Esophagus squamous epithelium (tissue), 5 donors: ENCODE results near the gene RALA. TPM values are rescaled to one million over a fixed set of nuclear protein-coding genes. Genes with fewer than 3 reads are reported as not detected.

ENCODE experiments used
- DNase-seq: peaks from one replicate; lab custom pipeline; 2025; lab: John Stamatoyannopoulos, UW
- H3K27ac ChIP-seq, 4 donors: fragments of 200-600 bp; sonication (generic); one replicate each; pipeline ENCODE4 v1.5.1; 2016 to 2019; ENCODE audit warnings: mild to moderate bottlenecking in 1 of 4
- H3K27me3 ChIP-seq, 4 donors: fragments of 200-600 bp; sonication (generic); 1 replicate in 3 of 4; 2 replicates in 1 of 4; pipeline versions ENCODE4 v1.5.1 to v1.6.0; 2017 to 2021; ENCODE audit warnings: antibody characterized with exemption in 1 of 4
- H3K36me3 ChIP-seq, 3 donors: fragments of 200-600 bp; sonication (generic); one replicate each; pipeline ENCODE4 v1.5.1; 2016 to 2019
- H3K4me1 ChIP-seq, 3 donors: fragments of 200-600 bp; sonication (generic); one replicate each; pipeline ENCODE4 v1.5.1; 2017 to 2019
- H3K4me3 ChIP-seq, 4 donors: fragments of 200-600 bp; sonication (generic); 1 replicate in 3 of 4; 2 replicates in 1 of 4; pipeline ENCODE4 v1.5.1; 2016 to 2019; ENCODE audit warnings: mild to moderate bottlenecking in 2 of 4, moderate library complexity in 1 of 4
- H3K9me3 ChIP-seq, 3 donors: fragments of 200-600 bp; sonication (generic); one replicate each; pipeline ENCODE4 v1.5.1; 2016 to 2019
- POLR2A ChIP-seq, 4 donors: fragments of 450-650 bp; IDR thresholded peaks; one replicate each; pipeline ENCODE4 v1.6.1; 2017; ENCODE audit warnings: antibody characterized with exemption in 4 of 4, mild to moderate bottlenecking in 4 of 4, moderate library complexity in 3 of 4
- WGBS, 2 donors: methylation state at CpG; one replicate each; pipeline ENCODE4 v1.1.5; 2018; 5-methylcytosine and 5-hydroxymethylcytosine counted together
- intact Hi-C: fragments of 100-400 bp; cut with DNase I; formaldehyde crosslinking; loops from one replicate; pipeline ENCODE4 v1.15.0; 2022
- total RNA-seq, 4 donors: library from RNA; depleted of rRNA; stranded (reverse); fragments of >200 nt; gene quantifications; one replicate each; pipeline ENCODE4 v1.1.0, GENCODE V29; 2016
- TF ChIP-seq, protein P1 (sequence below), 6 experiments: fragments of 450-650 bp in 4 of 6; fragments of 200-600 bp in 2 of 6; sonication (generic) in 2 of 6; IDR thresholded peaks; one replicate each; pipeline ENCODE4 v1.5.1; 2016 to 2019; ENCODE audit warnings: antibody characterized with exemption in 6 of 6, mild to moderate bottlenecking in 4 of 6, moderate library complexity in 4 of 6
- donor health status: DM: yes; HTN: yes; CAD: no.

Gene RALA
- total RNA-seq, 4 donors from 2014 or later, result 32.8 to 49.6 (median 39.9) TPM

DNA sequence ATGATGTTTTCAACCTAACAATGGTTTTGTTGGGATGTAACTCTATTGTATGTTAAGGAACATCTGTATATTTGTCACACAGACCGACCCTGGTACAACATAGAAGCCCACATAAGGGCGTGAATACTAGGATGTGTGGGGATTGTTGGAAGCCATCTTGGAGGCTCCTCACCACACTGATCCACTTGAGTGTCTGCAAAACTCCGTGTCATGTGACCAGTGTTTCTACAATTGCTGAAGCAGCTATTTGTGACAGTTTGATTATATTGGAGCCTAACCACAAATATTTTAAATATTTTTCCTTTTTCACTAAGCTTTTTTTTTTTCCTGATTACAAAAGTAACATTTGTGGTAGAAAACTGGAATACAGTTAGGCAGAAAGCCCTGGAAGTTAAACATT, 27.9 kb downstream of the RALA start:
- DNase-seq, result no peak
- Histone ChIP-seq H3K36me3 (peaks cover 0 to 8% (median 6%) of the 10 kb centered on the region in 3 donors), H3K4me3 (no peak overlapping the region), H3K27ac (peak overlapping the region in 1 of 4 donors; percentile 7), H3K9me3 (peaks cover 0 to 8% (median 0%) of the 10 kb centered on the region in 3 donors), H3K27me3 (no peaks in the 10 kb centered on the region), H3K4me1 (peaks cover 9 to 51% (median 13%) of the 10 kb centered on the region in 3 donors)
- TF ChIP-seq POLR2A (IDR thresholded peaks at IDR 0.05), result no peak
- TF ChIP-seq, protein P1, sequence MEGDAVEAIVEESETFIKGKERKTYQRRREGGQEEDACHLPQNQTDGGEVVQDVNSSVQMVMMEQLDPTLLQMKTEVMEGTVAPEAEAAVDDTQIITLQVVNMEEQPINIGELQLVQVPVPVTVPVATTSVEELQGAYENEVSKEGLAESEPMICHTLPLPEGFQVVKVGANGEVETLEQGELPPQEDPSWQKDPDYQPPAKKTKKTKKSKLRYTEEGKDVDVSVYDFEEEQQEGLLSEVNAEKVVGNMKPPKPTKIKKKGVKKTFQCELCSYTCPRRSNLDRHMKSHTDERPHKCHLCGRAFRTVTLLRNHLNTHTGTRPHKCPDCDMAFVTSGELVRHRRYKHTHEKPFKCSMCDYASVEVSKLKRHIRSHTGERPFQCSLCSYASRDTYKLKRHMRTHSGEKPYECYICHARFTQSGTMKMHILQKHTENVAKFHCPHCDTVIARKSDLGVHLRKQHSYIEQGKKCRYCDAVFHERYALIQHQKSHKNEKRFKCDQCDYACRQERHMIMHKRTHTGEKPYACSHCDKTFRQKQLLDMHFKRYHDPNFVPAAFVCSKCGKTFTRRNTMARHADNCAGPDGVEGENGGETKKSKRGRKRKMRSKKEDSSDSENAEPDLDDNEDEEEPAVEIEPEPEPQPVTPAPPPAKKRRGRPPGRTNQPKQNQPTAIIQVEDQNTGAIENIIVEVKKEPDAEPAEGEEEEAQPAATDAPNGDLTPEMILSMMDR (IDR thresholded peaks at IDR 0.05), result no peak
- 86 to 87% methylated on average over 3 of the region's 3 CpGs for WGBS, 2 donors
- intact Hi-C loops, result no loop called here

DNA sequence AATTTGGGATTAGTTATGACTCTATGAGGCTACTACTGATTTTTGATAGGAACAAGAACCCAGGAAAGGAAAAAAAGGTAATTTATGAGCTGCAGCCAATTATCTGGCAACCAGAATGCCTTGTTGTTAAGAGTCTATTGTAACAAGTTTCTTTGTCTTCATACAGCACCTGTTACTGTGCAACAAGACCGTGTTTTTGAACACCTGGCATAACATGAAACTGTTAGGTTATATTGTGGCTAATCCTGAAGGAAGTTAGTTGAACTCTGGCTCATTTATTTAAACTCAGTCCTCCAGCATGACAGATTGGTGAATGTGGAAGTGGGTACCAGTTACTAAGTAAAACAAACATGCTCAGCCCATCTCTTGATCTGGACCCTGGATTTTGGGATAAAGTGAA, 33.0 kb downstream of the RALA start:
- no peaks in the 10 kb centered on the region for H3K27me3 ChIP-seq
- intact Hi-C loops, result no loop called here
- peaks cover 0 to 27% (median 6%) of the 10 kb centered on the region in 3 donors for H3K36me3 ChIP-seq
- no peak for DNase-seq
- H3K4me3 ChIP-seq, result no peak overlapping the region
- H3K4me1 ChIP-seq, result peaks cover 0 to 34% (median 0%) of the 10 kb centered on the region in 3 donors
- peaks cover 0 to 8% (median 0%) of the 10 kb centered on the region in 3 donors for H3K9me3 ChIP-seq
- no peak overlapping the region for H3K27ac ChIP-seq
- TF ChIP-seq, protein P1 (IDR thresholded peaks at IDR 0.05), result no peak
- no peak for TF ChIP-seq POLR2A (IDR thresholded peaks at IDR 0.05)
- 40 to 53% methylated on average over 1 of the region's 1 CpG for WGBS, 2 donors

DNA sequence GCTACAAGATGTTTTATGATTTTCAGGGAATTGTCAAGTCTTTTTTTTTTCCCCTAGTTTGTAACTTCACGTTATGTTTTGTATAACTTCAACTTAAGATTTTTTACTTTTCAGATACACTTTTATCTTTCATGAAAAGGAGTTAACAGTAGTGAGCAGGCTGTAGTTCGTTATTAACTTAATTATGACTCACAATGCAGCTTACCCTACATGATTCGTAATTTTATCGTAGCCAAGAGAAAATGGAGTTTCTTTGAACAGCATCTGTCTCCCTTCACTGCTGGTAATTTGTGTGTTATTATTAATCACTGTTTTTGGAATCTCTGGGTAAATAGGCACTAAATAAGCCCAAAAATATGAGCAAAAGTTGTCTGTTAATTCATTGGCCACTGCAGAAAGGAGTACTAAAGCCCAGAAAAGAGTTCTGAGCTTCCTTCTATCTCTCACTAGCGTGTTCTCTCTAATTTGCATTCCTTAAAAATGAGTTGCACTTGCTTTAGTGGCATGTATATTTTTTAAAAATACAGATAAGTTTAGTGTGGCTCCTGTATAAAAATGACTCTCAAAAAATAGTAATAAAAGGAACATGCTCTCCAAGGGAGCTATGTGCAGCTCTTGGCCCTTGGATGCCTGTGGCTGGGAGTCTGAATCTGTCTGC, 36.1 kb downstream of the RALA start:
- H3K36me3 ChIP-seq, result peaks cover 0 to 48% (median 6%) of the 10 kb centered on the region in 3 donors
- peaks cover 0 to 17% (median 0%) of the 10 kb centered on the region in 3 donors for H3K9me3 ChIP-seq
- H3K4me1 ChIP-seq, result peaks cover 0 to 26% (median 0%) of the 10 kb centered on the region in 3 donors
- no peaks in the 10 kb centered on the region for H3K27me3 ChIP-seq
- DNase-seq, result no peak
- intact Hi-C loops, result no loop called here
- no peak for TF ChIP-seq POLR2A (IDR thresholded peaks at IDR 0.05)
- H3K27ac ChIP-seq, result no peak overlapping the region
- H3K4me3 ChIP-seq, result no peak overlapping the region
- WGBS, 2 donors, result 47 to 61% methylated on average over 5 of the region's 5 CpGs

DNA sequence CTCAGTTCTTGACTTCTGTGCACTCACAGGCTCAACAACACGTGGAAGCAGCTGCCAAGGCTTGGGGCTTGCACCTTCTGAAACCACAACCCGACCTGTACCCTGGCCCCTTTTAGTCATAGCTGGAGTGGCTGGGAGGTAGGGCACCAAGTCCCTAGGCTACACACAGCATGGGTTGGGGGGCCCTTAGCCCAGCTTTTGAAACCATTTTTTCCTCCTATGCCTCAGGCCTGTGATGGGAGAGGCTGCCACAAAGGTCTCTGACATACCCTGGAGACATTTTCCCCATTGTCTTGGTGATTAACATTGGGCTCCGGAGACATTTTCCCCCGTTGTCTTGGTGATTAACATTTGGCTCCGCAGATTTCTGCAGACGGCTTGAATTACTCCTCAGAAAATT, 38.6 kb downstream of the RALA start:
- Histone ChIP-seq H3K4me1 (peaks cover 0 to 26% (median 0%) of the 10 kb centered on the region in 3 donors), H3K4me3 (no peak overlapping the region), H3K9me3 (peaks cover 0 to 9% (median 0%) of the 10 kb centered on the region in 3 donors), H3K27ac (no peak overlapping the region), H3K36me3 (peaks cover 0 to 39% (median 0%) of the 10 kb centered on the region in 3 donors), H3K27me3 (no peaks in the 10 kb centered on the region)
- TF ChIP-seq, protein P1 (IDR thresholded peaks at IDR 0.05), result no peak
- no peak for TF ChIP-seq POLR2A (IDR thresholded peaks at IDR 0.05)
- intact Hi-C loops, result no loop called here
- 91 to 94% methylated on average over 4 to 5 of the region's 6 CpGs for WGBS, 2 donors
- no peak for DNase-seq

DNA sequence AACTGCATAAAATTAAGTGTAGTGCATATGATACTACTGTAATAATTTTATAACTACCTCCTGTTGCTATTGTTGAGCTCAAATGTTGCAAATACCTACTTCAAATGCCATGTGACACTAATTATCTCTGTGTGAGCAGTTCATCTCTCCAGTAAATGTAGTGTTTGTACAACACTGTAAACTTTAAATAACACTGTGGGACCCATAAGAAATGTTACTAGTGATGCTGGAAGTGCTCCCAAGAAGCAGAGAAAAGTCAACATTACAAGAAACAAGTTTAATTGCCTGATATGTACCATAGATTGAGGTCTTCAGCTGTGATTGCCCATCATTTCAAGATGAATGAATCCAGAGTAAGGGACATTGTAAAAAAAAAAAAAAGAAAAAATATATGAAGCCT, 39.9 kb downstream of the RALA start:
- Histone ChIP-seq H3K27me3 (no peaks in the 10 kb centered on the region), H3K36me3 (peaks cover 0 to 33% (median 0%) of the 10 kb centered on the region in 3 donors), H3K27ac (no peak overlapping the region), H3K4me3 (no peak overlapping the region), H3K9me3 (peaks cover 0 to 9% (median 0%) of the 10 kb centered on the region in 3 donors), H3K4me1 (peaks cover 0 to 27% (median 0%) of the 10 kb centered on the region in 3 donors)
- TF ChIP-seq, protein P1 (IDR thresholded peaks at IDR 0.05), result no peak
- no peak for TF ChIP-seq POLR2A (IDR thresholded peaks at IDR 0.05)
- intact Hi-C loops, result no loop called here
- DNase-seq, result no peak
